Activated T-cell treated with anti-CD3 and anti-CD28 coated beads, Interleukin-2, amount 50 U/mL, for 1 hour (primary cell): ENCODE measurements around the gene SRM.
A peak's percentile ranks its signal among the peaks of the same experiment; 100 is the strongest.
"Not testable (repeated sequence)": the region's sequence is repeated elsewhere in the genome, so short reads cannot be mapped to it uniquely, and the experiment has no call there.

ENCODE experiments used
- DNase-seq: peaks from one replicate; pipeline ENCODE4 v3.0.0-alpha.2; 2020

The SRM gene

DNA sequence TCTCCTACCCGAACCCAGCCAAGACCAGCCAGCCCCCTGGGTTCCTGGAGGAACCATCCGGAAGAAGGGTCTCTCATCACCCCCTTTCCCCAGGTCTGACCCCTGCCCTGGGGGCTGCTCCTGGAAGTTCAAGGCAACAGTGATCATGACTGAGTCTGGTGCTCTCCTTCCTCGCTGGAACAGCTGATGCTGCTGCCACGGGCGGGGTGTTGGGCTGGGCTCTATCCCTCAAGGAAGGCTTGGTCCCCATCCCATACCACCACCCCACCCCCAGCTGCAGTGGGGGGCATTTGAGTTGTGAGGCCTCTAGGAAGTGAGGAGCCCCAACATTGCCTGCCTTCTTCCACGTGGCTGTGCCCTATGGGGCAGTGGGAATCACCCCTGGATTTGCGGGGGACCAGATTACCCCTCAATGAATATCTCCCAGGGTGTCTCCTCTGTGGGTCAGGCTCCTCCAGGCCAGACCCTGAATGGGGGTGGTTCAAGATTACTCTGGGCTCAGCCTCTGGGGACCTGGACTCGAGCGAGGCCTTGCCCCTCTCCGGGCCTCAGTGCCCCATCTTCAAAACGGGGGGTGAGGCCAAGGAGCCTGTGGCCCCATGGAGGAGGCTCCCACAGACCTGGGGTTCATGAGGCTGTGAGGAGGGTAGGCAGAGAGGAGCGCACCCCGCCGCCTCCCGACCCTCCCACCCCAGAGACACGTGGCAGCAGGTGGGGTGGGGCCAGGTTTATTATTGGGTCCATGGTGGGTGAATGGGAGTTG is 15.6 kb downstream of the SRM start:
- DNase-seq = peak; percentile 4

DNA sequence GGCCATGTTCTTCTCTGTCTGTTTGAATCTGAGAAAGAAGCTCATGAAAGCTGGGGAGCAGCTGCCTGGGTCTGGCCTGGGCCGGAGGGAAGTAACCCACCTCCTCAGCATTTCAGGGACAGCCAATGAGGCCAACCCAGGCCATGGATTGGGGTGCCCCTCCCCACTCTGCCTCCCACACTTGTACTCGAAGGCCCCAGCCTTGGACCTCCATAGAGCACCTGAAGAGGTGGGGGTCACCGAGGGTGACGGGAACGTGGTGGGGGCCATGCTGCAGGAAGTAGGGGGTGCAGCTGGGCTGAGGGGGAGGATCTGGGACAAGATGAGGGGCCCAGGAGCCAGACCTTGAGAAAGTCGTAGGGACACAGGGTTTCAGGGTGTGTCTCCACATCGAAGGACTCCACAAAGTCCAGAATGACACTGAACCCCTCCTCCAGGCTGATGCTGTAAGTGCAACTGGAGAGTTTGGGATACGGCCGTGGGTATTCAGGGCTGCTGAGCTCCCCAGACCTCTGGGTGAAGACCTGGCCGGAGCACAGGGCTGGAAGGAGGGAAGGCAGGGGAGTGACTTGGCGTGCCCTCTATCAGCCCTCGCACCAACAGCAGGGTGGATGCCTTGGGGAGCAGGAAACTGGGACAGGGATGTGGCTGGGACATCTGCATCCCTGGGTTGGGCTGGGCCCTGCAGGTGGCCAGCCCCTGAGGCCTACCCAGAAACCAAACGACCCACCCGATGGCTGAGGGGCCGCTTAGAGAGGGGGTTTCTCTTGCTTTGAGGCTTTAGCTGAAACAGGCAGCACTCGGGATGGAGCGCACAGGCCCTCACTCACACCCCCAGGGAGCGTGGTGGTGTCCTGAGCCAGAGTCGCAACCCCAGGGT is 16.6 kb downstream of the SRM start:
- DNase-seq = no peak

DNA sequence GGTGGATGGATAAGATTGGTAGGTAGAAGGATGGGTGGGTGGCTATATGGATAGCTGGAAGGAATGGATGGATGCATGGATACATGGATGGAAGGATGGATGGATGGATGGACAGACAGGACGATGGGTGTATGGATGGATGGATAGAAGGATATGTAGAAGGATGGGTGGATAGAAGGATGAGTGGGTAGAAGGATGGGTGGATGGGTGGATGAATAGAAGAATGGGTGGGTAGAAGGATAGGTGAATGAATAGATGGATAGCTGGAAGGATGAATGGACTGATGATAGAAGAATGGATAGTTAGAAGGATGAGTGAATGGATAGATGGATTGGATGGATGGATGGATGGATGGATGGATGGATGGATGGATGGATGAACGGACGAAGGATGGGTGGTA is 17.8 kb downstream of the SRM start:
- DNase-seq = no peak

DNA sequence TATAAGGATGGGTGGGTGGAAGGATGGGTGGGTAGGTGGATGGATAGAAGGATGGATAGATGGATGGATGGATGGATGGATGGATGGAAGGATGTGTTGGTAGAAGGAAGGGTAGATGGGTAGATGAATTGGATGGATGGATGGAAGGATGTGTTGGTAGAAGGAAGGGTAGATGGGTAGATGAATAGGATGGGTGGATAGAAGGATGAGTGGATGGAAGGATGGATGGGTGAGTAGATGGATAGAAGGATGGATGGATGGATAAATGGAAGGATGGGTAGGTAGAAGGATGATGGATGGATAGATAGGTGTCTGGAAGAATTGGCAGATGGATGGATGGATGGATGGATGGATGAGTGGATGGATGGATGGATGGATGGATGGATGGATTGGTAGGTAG is 18.8 kb downstream of the SRM start:
- no peak for DNase-seq

DNA sequence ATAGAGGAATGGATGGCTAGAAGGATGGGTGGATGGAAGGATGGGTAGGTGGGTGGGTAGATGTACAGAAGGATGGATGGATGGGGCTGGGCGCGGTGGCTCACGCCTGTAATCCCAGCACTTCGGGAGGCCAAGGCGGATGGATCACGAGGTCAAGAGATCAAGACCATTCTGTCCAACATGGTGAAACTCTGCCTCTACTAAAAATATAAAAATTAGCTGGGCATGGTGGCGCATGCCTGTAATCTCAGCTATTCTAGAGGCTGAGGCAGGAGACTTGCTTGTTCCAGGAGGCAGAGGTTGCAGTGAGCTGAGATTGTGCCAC is 19.8 kb downstream of the SRM start:
- DNase-seq = peak; percentile 8

DNA sequence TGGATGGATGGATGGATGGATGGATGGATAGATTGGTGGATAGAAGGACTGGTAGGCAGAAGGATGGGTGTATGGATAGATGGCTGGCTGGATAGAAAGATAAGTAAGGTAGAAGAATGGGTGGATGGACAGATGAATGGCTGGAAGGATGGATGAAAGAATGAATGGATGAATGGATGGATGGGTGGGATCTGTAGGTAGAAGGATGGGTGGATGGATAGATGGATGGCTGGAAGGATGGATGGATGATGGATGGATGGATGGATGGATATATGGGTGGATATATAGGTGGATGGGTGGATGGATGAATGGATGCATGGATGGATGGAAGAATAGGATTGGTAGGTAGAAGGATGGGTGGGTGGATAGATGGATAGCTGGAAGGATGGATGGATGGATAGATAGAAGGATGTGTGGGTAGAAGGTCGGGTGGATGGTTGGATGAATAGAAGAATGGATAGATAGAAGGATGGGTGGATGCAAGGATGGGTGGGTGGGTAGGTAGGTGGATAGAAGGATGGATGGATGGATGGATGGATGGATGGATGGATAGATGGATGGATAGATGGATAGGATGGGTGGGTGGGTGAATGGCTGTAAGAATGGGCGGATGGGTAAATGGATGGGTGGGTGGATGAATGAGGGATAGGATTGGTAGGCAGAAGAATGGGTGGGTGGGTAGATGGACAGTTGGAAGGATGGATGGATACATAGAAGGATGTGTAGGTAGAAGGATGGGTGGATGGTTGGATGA is 20.3 kb downstream of the SRM start:
- DNase-seq = no peak

DNA sequence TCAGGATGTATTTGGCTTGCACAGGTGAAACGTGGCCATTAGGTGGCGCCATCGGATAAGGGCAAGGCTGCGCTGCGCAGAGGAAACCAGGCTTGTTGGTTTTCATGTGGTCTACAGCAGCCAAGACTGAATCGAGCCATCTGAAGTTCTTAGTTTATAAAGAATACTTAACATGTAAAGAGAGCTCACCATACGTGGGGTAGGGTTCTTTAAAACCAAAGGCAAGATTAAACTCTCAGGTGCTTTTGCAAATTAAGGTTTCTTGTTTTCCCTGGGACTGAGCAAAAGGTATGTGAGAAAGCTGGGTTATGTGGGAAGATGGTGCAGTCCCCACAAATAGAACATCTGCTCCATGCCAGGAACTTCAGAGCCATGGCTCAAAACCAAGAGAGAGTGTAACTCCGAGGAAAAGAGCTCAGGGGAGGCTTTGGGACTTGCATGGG is 22.1 kb downstream of the SRM start:
- DNase-seq = peak; percentile 89

DNA sequence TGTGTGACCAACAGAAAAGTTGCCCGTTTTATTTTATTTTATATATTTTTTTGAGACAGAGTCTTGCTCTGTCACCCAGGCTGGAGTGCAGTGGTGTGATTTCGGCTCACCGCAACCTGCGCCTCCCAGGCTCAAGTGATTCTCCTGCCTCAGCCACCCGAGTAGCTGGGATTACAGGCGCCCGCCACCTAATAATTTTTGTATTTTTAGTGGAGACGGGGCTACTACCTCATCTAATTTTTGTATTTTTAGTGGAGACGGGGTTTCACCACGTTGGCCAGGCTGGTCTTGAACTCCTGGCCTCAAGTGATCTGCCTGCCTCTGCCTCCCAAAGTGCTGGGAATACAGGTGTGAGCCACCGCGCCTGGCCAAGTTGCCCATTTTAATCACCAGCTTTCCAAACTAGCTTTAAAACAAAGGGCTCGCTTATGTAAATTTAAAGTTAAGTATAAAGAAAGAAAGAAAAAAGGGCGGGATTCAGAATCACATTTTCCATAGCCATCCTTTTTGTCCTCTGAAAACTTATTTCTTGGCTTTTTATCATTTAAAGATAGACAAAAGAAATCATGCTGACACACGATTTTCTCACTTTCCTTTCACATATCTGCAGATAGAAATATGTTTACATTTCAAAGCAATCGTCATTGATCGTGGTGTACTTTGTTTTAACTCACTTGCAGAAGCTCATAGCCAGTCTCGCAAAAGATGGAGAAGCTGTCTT is 22.6 kb downstream of the SRM start:
- peak; percentile 7 for DNase-seq

DNA sequence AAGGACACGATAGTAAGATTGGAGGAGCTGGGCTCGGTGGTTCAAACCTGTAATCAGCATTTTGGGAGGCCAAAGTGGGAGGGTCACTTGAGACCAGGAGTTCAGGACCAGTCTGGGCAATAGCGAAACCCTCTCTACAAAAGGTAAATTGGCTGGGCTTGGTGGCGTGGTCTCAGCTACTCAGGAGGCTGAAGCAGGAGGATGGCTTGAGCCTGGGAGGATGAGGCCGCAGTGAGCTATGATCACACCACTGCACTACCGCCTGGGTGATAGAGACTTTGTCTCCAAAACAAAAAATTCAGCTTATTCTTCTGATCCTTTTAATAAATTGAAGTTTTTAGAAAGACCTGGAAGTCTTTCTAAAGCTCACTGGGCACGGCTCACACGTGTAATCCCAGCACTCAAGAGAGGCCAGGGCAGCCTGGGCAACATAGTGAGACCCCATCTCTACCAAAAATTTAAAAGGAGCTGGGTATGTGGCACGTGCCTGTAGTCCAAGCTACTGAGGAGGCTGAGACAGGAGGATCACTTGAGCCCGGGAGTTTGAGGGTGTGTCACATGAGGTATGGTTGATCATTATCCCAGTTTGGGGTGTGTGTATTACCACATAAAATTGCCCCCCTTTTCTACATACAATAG is 28.1 kb downstream of the SRM start:
- DNase-seq = no peak

DNA sequence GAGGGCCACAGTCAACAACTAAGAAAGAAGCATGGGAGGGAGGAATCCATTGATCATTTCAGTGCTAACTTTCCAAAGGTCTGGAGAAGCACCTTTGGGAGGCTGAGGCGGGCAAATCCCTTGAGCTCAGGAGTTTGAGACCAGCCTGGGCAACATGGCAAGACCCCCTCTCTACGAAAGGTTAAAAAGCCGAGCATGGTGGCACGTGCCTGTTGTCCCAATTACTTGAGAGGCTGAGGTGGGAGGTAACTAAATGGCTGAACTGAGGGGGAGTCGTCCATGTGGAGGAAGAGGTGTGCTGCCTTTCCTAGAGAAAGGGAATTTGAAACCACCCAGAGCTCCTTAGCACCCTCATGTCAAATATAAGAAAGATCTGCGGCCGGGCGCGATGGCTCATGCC is 29.0 kb downstream of the SRM start:
- no peak for DNase-seq

DNA sequence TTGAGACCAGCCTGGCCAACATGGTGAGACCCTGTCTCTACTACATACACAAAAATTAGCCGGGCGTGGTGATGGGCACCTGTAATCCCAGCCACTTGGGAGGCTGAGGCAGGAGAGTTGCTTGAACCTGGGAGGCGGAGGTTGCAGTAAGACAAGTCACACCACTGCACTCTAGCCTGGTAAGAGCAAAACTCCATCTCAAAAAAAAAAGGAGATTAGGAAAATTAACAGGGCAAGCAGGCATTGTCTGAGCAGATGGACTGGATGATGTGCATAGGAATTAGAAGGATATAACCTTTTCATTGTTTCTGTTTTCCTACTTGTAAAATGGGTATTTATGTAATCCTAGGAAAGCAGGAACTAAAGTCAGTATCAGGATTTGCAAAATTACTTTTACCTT is 31.8 kb downstream of the SRM start:
- no peak for DNase-seq

DNA sequence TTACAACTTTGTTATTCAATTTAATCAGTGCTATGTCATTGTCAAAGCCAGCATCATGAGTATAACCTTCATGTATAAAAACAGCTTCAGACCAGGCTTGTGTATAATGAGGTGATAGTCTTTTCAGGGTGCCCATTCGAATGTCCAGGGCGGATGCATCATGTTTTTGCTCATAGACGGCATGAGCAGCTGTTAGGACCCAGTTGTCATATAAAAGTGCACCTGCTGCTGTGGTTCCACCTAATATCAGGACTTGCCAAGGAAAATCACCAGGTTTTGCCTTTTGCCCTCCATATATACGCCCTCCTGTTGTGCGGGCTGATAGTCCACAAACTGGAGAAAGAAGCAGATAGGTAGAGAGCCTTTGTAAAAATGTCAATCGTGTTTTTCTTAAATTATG is 32.5 kb downstream of the SRM start:
- no peak for DNase-seq

DNA sequence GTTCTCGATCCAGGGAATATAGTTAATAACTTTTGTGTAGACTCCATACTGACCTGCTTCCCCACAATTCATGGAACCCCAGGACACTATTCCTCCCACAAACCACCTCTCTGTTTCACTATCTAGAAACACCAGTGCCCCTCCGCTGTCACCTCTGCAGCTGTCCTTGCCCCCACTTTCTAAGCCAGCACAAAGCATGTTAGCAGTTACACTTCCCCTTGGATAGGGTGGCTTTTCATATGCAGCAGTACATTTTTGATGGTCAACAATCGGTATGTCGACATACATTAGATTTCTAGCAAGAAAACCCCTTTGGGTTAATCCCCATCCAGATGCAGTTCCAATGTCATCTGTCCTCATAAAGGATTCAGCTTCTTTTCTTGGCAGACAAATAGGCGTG is 32.9 kb downstream of the SRM start:
- no peak for DNase-seq

DNA sequence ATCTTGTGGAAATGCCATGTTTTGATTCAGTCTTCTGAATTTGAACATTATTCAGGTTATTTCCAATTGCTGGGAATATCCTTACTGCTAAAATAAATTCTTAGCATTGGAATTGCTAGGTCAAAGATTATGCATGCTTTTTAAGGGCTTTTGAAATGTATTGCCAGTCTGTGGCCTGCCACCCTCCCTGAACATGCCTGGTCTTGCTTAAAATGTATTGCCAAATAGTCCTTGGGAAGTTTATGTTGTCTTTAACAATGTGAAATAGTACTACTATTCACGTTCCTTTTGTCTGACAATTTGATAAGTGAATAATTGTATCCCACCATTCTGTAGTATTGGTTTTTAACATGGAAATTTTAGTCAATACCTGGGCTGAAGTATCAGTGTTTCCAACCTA is 33.8 kb downstream of the SRM start:
- no peak for DNase-seq

DNA sequence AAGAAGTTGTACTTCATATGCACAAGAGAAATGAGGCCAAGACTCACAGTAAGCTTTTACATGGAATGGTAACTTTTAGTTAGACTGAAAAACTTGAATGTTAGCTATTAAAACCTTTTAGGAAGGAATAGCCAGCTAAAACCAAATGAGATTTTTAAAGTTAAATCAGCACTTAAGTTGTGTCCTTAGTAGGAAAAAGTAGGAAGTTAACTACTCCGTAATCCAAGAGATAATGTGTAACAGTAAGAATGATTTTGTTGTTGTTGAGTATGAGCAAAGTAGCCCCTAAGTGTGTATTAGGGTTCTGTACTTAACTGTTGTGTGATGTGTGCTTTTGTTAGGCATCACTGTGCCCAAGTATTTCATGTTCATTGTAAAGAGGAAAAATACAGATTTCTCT is 34.2 kb downstream of the SRM start:
- no peak for DNase-seq

DNA sequence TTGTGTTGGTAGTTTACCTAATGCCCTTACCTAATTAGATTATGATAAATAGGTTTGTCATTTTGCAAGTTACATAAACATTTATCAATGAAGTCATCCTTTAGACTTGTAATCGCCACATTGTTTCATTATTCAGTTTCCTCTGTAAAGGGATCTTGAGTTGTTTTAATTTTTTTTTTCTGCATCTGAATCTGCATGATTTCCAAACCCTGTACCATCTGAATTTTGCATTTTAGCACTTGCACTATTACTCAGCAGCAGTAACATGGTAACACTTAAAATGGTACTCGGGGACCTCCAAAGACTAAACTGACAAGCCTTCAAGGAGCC is 35.0 kb downstream of the SRM start:
- DNase-seq = no peak

DNA sequence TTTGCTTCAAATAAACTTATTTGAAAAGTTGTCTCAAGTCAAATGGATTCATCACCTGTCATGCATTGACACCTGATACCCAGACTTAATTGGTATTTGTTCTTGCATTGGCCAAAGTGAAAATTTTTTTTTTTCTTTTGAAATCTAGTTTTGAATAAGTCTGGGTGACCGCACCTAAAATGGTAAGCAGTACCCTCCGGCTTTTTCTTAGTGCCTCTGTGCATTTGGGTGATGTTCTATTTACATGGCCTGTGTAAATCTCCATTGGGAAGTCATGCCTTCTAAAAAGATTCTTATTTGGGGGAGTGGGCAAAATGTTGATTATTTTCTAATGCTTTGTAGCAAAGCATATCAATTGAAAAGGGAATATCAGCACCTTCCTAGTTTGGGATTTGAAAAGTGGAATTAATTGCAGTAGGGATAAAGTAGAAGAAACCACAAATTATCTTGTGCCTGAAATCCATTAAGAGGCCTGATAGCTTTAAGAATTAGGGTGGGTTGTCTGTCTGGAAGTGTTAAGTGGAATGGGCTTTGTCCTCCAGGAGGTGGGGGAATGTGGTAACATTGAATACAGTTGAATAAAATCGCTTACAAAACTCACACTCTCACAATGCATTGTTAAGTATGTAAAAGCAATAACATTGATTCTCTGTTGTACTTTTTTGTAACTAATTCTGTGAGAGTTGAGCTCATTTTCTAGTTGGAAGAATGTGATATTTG is 35.5 kb downstream of the SRM start:
- no peak for DNase-seq

DNA sequence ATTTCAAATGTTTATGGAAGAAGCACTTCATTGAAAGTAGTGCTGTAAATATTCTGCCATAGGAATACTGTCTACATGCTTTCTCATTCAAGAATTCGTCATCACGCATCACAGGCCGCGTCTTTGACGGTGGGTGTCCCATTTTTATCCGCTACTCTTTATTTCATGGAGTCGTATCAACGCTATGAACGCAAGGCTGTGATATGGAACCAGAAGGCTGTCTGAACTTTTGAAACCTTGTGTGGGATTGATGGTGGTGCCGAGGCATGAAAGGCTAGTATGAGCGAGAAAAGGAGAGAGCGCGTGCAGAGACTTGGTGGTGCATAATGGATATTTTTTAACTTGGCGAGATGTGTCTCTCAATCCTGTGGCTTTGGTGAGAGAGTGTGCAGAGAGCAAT is 36.6 kb downstream of the SRM start:
- no peak for DNase-seq

DNA sequence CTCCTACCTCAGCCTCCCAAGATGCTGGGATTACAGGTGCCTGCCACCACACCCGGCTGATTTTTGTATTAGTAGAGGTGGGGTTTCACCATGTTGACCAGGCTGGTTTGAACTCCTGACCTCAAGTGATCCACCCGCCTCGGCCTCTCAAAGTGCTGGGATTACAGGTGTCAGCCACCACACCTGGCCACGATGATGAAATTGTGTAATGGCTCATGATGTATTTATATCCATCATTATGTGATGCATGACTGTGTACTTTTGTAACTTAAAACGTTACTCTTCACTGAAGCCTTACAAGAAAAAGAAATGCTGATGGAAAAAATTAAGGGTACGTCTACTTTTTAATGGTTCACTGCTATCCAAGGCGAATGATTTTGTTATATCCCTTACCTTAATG is 39.8 kb downstream of the SRM start:
- no peak for DNase-seq

DNA sequence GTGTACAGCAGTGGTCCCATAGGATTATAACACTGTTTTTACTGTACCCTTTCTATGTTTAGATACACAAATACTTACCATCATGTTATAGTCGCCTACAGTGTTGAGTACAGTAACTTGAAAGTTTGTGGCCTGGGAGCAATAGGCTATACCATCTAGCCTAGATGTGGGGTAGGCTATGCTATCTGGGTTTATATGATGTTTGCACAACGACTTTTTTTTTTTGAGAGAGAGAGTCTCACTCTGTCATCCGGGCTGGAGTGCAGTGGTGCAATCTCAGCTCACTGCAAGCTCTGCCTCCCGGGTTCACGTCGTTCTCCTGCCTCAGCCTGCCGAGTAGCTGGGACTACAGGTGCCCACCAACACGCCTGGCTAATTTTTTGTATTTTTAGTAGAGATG is 40.5 kb downstream of the SRM start:
- DNase-seq = not testable (repeated sequence)

DNA sequence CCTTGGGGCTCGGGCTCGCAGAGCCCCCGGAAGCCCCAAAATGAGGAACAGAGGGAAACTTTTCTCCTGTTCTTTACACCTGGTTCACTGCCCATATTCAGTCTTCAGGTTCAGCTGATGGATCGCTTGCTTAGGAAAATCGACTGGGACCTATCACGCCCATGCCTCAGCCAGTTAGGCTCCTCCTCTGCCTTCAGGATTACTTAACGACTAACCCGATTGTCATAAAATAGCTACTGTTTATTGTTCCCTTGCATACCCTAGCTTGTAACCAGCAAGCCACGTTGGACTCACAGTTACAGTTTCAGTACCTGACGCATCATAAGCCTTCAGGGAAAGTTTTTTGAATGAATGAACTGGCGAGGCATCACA is 46.7 kb downstream of the SRM start:
- no peak for DNase-seq
